WTC11 (cell line): ENCODE results near the gene DDX39B. TPM values are rescaled to one million over a fixed set of nuclear protein-coding genes. Genes with fewer than 3 reads are reported as not detected.

Source experiments
- ATAC-seq: fragments of 200-7000 bp; cut with Tn5 transposase; 2 replicates; pipeline ENCODE4 v1.10.0; 2021; ENCODE audit warnings: mild to moderate bottlenecking, moderate library complexity
- CTCF ChIA-PET: fragments of 300-600 bp; sonication (Branson Sonifier 250); formaldehyde crosslinking; loops from one replicate; lab custom pipeline; 2021; ENCODE audit warnings: antibody characterized with exemption; lab: Charles Lee
- POLR2A ChIA-PET: fragments of 350-600 bp; sonication (Branson Sonifier 250); formaldehyde crosslinking; loops from one replicate; lab custom pipeline; 2021; ENCODE audit warnings: antibody characterized with exemption; lab: Charles Lee
- DNase-seq: peaks from one replicate; pipeline ENCODE4 v3.0.0; 2021; ENCODE audit warnings: low spot score
- H3K27ac Mint-ChIP-seq: 2 replicates; pipeline ENCODE4 v1.8.0; 2021; ENCODE audit warnings: mixed read lengths
- H3K27me3 Mint-ChIP-seq: 2 replicates; pipeline ENCODE4 v1.8.0; 2021; ENCODE audit warnings: low read depth, mild to moderate bottlenecking, moderate library complexity, mixed read lengths
- H3K36me3 Mint-ChIP-seq: 2 replicates; pipeline ENCODE4 v1.8.0; 2021; ENCODE audit warnings: mixed read lengths
- H3K4me1 Mint-ChIP-seq: 2 replicates; pipeline ENCODE4 v1.8.0; 2022; ENCODE audit warnings: mixed read lengths
- H3K4me3 Mint-ChIP-seq: 2 replicates; pipeline ENCODE4 v1.8.0; 2021; ENCODE audit warnings: mild to moderate bottlenecking, moderate library complexity, mixed read lengths
- H3K9me3 Mint-ChIP-seq: 2 replicates; pipeline ENCODE4 v1.8.0; 2021; ENCODE audit warnings: mixed read lengths
- ELF4 ChIP-seq: sonication (generic); formaldehyde crosslinking; IDR thresholded peaks from 2 replicates; pipeline ENCODE4 v1.8.1; 2022; ENCODE audit warnings: low read depth, mild to moderate bottlenecking, moderate library complexity, missing genetic modification reagents
- EMX1 ChIP-seq: fragments of 250-450 bp; sonication (Bioruptor Pico); IDR thresholded peaks from 2 replicates; pipeline ENCODE4 v1.8.0; 2021; ENCODE audit warnings: mild to moderate bottlenecking
- ESRRA ChIP-seq: sonication (generic); formaldehyde crosslinking; IDR thresholded peaks from 2 replicates; pipeline ENCODE4 v1.8.1; 2022; ENCODE audit warnings: mild to moderate bottlenecking, missing genetic modification reagents, borderline replicate concordance
- IRF2 ChIP-seq: sonication (generic); formaldehyde crosslinking; IDR thresholded peaks from 2 replicates; pipeline ENCODE4 v1.8.0; 2022; ENCODE audit warnings: low read depth, missing genetic modification reagents, borderline replicate concordance
- PRRX2 ChIP-seq: fragments of 250-450 bp; sonication (Bioruptor Pico); IDR thresholded peaks from 2 replicates; pipeline ENCODE4 v1.8.0; 2021; ENCODE audit warnings: mild to moderate bottlenecking
- RELA ChIP-seq: sonication (generic); formaldehyde crosslinking; IDR thresholded peaks from 2 replicates; pipeline ENCODE4 v1.8.1; 2022; ENCODE audit warnings: missing genetic modification reagents, mild to moderate bottlenecking, borderline replicate concordance
- RORB ChIP-seq: fragments of 250-450 bp; sonication (Bioruptor Pico); IDR thresholded peaks from 2 replicates; pipeline ENCODE4 v1.9.0; 2021; ENCODE audit warnings: mild to moderate bottlenecking
- SMAD4 ChIP-seq: sonication (generic); formaldehyde crosslinking; IDR thresholded peaks from 2 replicates; pipeline ENCODE4 v1.8.0; 2022; ENCODE audit warnings: mild to moderate bottlenecking, missing genetic modification reagents
- ZNF219 ChIP-seq: sonication (generic); formaldehyde crosslinking; IDR thresholded peaks from 2 replicates; pipeline ENCODE4 v1.8.0; 2023; ENCODE audit warnings: missing genetic modification reagents, mild to moderate bottlenecking, borderline replicate concordance
- ZNF317 ChIP-seq: sonication (generic); formaldehyde crosslinking; IDR thresholded peaks from 2 replicates; pipeline ENCODE4 v1.8.1; 2023; ENCODE audit warnings: low read depth, mild to moderate bottlenecking, moderate library complexity, missing genetic modification reagents, borderline replicate concordance
- ZNF425 ChIP-seq: fragments of 250-450 bp; sonication (Bioruptor Pico); conservative IDR thresholded peaks from 2 replicates; pipeline ENCODE4 v1.9.0; 2021; ENCODE audit warnings: mild to moderate bottlenecking
- ZNF532 ChIP-seq: fragments of 250-450 bp; sonication (Bioruptor Pico); IDR thresholded peaks from 2 replicates; pipeline ENCODE4 v1.9.0; 2021; ENCODE audit warnings: mild to moderate bottlenecking, borderline replicate concordance
- total RNA-seq: library from RNA; stranded (reverse); gene quantifications from 3 replicates; pipeline ENCODE4 v1.2.3, GENCODE V29; 2021
- TF ChIP-seq, protein P1 (sequence below): fragments of 250-450 bp; sonication (Bioruptor Pico); IDR thresholded peaks from 2 replicates; pipeline ENCODE4 v1.9.0; 2021; ENCODE audit warnings: mild to moderate bottlenecking
- TF ChIP-seq, protein P2 (sequence below): fragments of 250-450 bp; sonication (Bioruptor Pico); IDR thresholded peaks from 2 replicates; pipeline ENCODE4 v1.8.0; 2021; ENCODE audit warnings: mild to moderate bottlenecking

Gene DDX39B
- total RNA-seq, 1 experiment from 2014 or later: 712 TPM

DNA sequence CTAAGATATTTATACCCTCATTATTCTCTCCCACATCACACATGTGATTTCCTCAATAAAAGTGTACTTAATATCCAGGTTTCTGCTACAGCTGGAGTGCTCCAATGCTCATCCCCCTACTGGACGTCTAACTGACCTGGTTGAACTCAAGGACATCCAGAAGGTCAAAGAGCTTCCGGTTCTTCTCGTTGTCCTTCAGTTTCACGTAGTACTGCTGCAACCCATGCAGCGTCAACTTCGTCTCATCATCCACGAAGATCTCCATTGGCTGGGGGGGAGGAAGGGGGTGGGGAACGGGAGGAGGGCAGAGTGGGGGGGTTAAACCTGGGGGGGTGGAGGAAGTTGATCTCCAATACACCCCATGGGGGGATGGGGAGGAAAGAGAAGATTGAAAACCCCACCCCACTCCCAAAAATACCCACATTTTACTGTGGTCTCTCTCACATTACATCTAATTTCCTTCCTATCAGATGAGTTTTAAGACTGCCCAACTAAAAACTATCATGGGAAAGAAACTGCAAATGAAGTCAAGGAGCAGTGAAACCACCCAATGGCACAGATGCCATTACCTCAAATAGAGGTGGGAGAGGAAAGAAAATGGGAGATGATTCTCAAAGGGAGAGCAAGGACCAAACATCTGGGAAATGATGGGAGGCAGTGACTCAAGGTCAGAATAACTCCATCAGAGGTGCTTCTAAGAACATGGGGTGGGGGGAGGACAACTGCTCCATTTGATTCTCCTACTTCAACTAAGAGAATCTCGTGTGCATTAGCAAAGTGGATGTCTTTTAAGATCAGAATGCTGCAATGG, 9.0 kb downstream of the DDX39B start (continued):
- no peak for TF ChIP-seq RORB (CRISPR knock-in tag)
- TF ChIP-seq, all 79 proteins: peak for 0

GRCh38 chr6:31531771-31532643, 9.8 kb downstream of the DDX39B start:
- Mint-ChIP-seq H3K36me3 (peaks cover 73% of the 10 kb centered on the region), H3K4me3 (no peak overlapping the region), H3K27ac (peak overlapping the region; percentile 45; the same call in 1 of the 2 replicates), H3K27me3 (no peaks in the 10 kb centered on the region), H3K9me3 (no peaks in the 10 kb centered on the region), H3K4me1 (peaks cover 45% of the 10 kb centered on the region)
- no peak for TF ChIP-seq IRF2 (CRISPR knock-in tag)
- TF ChIP-seq ZNF425 (CRISPR knock-in tag): no peak
- TF ChIP-seq, protein P1, sequence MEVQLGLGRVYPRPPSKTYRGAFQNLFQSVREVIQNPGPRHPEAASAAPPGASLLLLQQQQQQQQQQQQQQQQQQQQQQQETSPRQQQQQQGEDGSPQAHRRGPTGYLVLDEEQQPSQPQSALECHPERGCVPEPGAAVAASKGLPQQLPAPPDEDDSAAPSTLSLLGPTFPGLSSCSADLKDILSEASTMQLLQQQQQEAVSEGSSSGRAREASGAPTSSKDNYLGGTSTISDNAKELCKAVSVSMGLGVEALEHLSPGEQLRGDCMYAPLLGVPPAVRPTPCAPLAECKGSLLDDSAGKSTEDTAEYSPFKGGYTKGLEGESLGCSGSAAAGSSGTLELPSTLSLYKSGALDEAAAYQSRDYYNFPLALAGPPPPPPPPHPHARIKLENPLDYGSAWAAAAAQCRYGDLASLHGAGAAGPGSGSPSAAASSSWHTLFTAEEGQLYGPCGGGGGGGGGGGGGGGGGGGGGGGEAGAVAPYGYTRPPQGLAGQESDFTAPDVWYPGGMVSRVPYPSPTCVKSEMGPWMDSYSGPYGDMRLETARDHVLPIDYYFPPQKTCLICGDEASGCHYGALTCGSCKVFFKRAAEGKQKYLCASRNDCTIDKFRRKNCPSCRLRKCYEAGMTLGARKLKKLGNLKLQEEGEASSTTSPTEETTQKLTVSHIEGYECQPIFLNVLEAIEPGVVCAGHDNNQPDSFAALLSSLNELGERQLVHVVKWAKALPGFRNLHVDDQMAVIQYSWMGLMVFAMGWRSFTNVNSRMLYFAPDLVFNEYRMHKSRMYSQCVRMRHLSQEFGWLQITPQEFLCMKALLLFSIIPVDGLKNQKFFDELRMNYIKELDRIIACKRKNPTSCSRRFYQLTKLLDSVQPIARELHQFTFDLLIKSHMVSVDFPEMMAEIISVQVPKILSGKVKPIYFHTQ (CRISPR knock-in tag): no peak
- TF ChIP-seq ZNF532 (CRISPR knock-in tag): 0 out of 2 replicates have a peak, but pooled peaks have one; percentile 11
- no peak for DNase-seq
- ATAC-seq: no peak
- POLR2A ChIA-PET: no interaction called here
- CTCF ChIA-PET: interaction anchor here (1.0 to 1.3 kb wide), 4 partner anchors 37 to 49 kb away, joined by 3 to 6 read pairs (median 4); no protein-coding TSS in a partner anchor

GRCh38 chr6:31531162-31531561, 10.6 kb downstream of the DDX39B start:
- no peak overlapping the region; the same call in 1 of the 2 replicates for H3K27ac Mint-ChIP-seq

More at GRCh38 chr6:31531162-31531561, 10.6 kb downstream of the DDX39B start:
- Mint-ChIP-seq H3K4me3 (no peak overlapping the region), H3K27me3 (no peaks in the 10 kb centered on the region), H3K36me3 (peaks cover 65% of the 10 kb centered on the region), H3K9me3 (no peaks in the 10 kb centered on the region), H3K4me1 (peaks cover 42% of the 10 kb centered on the region)
- TF ChIP-seq ZNF317 (CRISPR knock-in tag) (no peak), ELF4 (CRISPR knock-in tag) (no peak), EMX1 (CRISPR knock-in tag) (no peak), RELA (CRISPR knock-in tag) (no peak), PRRX2 (CRISPR knock-in tag) (no peak), ESRRA (CRISPR knock-in tag) (no peak), ZNF532 (CRISPR knock-in tag) (no peak), ZNF219 (CRISPR knock-in tag) (no peak), SMAD4 (CRISPR knock-in tag) (no peak)
- TF ChIP-seq, protein P2, sequence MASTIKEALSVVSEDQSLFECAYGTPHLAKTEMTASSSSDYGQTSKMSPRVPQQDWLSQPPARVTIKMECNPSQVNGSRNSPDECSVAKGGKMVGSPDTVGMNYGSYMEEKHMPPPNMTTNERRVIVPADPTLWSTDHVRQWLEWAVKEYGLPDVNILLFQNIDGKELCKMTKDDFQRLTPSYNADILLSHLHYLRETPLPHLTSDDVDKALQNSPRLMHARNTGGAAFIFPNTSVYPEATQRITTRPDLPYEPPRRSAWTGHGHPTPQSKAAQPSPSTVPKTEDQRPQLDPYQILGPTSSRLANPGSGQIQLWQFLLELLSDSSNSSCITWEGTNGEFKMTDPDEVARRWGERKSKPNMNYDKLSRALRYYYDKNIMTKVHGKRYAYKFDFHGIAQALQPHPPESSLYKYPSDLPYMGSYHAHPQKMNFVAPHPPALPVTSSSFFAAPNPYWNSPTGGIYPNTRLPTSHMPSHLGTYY: no peak
- ATAC-seq: no peak
- ChIA-PET CTCF (interaction anchor here (1.0 to 1.3 kb wide), 4 partner anchors 36 to 50 kb away, joined by 3 to 6 read pairs (median 4); no protein-coding TSS in a partner anchor), POLR2A (no interaction called here)
- no peak for DNase-seq
